Measurements from ENCODE around the gene RBM47. TPM values are rescaled to one million over a fixed set of nuclear protein-coding genes. Genes with fewer than 3 reads are reported as not detected.

RBM47 gene
- total and polyA plus RNA-seq, 10 of the 15 experiments (the other 5 are each of a cell fraction or from before 2014, with no cell fraction given) = 7.9 to 45.0 (median 28.7) TPM

DNA sequence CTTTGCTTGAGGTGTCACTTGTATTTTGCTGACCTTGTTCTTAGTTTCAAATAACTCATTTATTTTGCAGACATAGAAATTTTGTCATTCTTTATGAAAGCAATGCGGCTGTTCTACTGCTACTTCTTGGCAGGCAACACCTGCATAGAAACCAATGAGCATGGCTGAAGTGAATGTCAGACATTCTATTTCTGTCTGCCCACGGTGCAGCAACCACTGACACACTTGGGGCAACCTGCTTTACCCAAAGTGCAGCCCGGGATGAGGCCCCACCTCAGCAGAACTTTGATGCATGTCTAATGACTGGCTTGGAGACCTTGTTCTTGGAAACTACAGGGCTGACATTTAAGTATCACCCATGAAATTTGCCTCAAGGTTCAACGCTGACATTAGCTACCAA, 93.6 kb downstream of the RBM47 start:
- H3K4me3 ChIP-seq = no peak overlapping the region
- ChIA-PET POLR2A (interaction anchor here (1.1 kb wide), 1 partner anchor 38 kb away, joined by 3 read pairs; no protein-coding TSS in a partner anchor), CTCF (interaction anchor here (1.2 kb wide), 1 partner anchor 17 kb away, joined by 3 read pairs; no protein-coding TSS in a partner anchor), RAD21 (ENCODE audit: unreplicated experiment) (interaction anchor here (1.1 to 2.1 kb wide), 2 partner anchors 14 to 39 kb away, joined by 3 to 6 read pairs; no protein-coding TSS in a partner anchor), SMC1A (ENCODE audit: uncharacterized antibody, unreplicated experiment) (interaction anchor here (0.6 to 1.8 kb wide), 9 partner anchors 9 to 183 kb away, joined by 3 to 8 read pairs (median 3); no protein-coding TSS in a partner anchor)
- no peaks in the 10 kb centered on the region for H3K27me3 ChIP-seq (replicated peaks in 1 of 2; ENCODE audit: control insufficient read depth in 2 of 2, insufficient read depth in 2 of 2, low read length in 1 of 2)
- DNase-seq (ENCODE audit: low read depth, low spot score) (no peak), FAIRE-seq (no peak), ATAC-seq (peak; percentile 82)
- intact Hi-C loops (cut with micrococcal nuclease; ENCODE audit: unreplicated experiment) (no loop called here), in situ Hi-C loops (cut with MboI) (no loop called here)
- no peaks in the 10 kb centered on the region; the same call in 2 of the 3 replicates for H3K9me3 ChIP-seq (replicated peaks; ENCODE audit: control insufficient read depth, insufficient read depth, low read length)
- no peaks in the 10 kb centered on the region for H4K20me1 ChIP-seq (ENCODE audit: control insufficient read depth, insufficient read depth)
- no peak overlapping the region for H2AFZ ChIP-seq (ENCODE audit: control insufficient read depth, low read depth, low read length)
- no peak for TF ChIP-seq CEBPB (IDR thresholded peaks at IDR 0.05; ENCODE audit: borderline replicate concordance in 1 of 2, low read depth in 2 of 2, low read length in 2 of 2)
- 0 out of 2 replicates have a peak, but pooled peaks have one; percentile 31 for TF ChIP-seq ZNF687 (IDR thresholded peaks at IDR 0.05)
- 0 out of 2 replicates have a peak, but pooled peaks have one; percentile 23 for TF ChIP-seq CREB1 (IDR thresholded peaks at IDR 0.05; ENCODE audit: low read depth)
- no peak for TF ChIP-seq CBX3 (IDR thresholded peaks at IDR 0.05; ENCODE audit: borderline replicate concordance, low read depth)
- peak; percentile 31 for TF ChIP-seq MEF2B (IDR thresholded peaks at IDR 0.05; ENCODE audit: partially characterized antibody, poor library complexity, severe bottlenecking)
- 0 out of 2 replicates have a peak, but pooled peaks have one; percentile 36 for TF ChIP-seq YY1 (IDR thresholded peaks at IDR 0.05; ENCODE audit: low read depth, low read length)
- peak; percentile 42; the same call in 1 of the 2 replicates for TF ChIP-seq MEF2A (IDR thresholded peaks at IDR 0.05; ENCODE audit: insufficient read depth, low read depth, low read length)
- TF ChIP-seq RCOR1 (conservative IDR thresholded peaks at IDR 0.05; ENCODE audit: low read depth, low read length) = no peak
- TF ChIP-seq GABPA (IDR thresholded peaks at IDR 0.05; ENCODE audit: low read depth) = no peak
- TF ChIP-seq POLR2A (IDR thresholded peaks at IDR 0.05; ENCODE audit: low read depth, low read length) = peak; percentile 18; the same call in 1 of the 2 replicates
- TF ChIP-seq WRNIP1 (IDR thresholded peaks at IDR 0.05; ENCODE audit: borderline replicate concordance, low read depth, low read length) = no peak
- peak; percentile 62 for TF ChIP-seq RUNX3 (IDR thresholded peaks at IDR 0.05; ENCODE audit: low read length)
- no peak for TF ChIP-seq ZBTB40 (IDR thresholded peaks at IDR 0.05; ENCODE audit: borderline replicate concordance)
- H3K79me2 ChIP-seq (ENCODE audit: control insufficient read depth, insufficient read depth, low read length) = peaks cover 8% of the 10 kb centered on the region
- H3K4me1 ChIP-seq (ENCODE audit: control insufficient read depth, insufficient read depth, low read length) = peaks cover 24% of the 10 kb centered on the region
- 10% methylated on average over 4 of the region's 4 CpGs for WGBS (ENCODE audit: insufficient coverage, insufficient replicate concordance, low lambda C conversion rate, missing lambda C conversion rate)
- H3K27ac ChIP-seq (ENCODE audit: control insufficient read depth, insufficient read depth) = peak overlapping the region; percentile 59
- BruUV-seq (replicated peaks) = TSS peak; percentile 45
- H3K36me3 ChIP-seq (ENCODE audit: control insufficient read depth in 2 of 2, insufficient read depth in 2 of 2, low read length in 1 of 2) = peaks cover 4 to 12% of the 10 kb centered on the region in 2 experiments
- H3K4me2 ChIP-seq (ENCODE audit: control insufficient read depth, insufficient read depth) = peak overlapping the region; percentile 66
- no peak overlapping the region for H3K9ac ChIP-seq (ENCODE audit: control insufficient read depth, insufficient read depth, low read length)

Data from GM12878 (cell line).